Measurements from ENCODE around the gene SH3RF3. TPM values are rescaled to one million over a fixed set of nuclear protein-coding genes. Genes with fewer than 3 reads are reported as not detected.

SH3RF3 gene
- polyA plus RNA-seq, 1 of the 3 experiments (the other 2 are of a cell fraction) = 1.9 TPM

- Histone ChIP-seq H3K4me3 (ENCODE audit: low read depth in 2 of 2, low read length in 1 of 2) (no peak overlapping the region), H3K4me2 (no peak overlapping the region), H3K9ac (no peak overlapping the region), H3K27ac (ENCODE audit: low read depth in 2 of 2, low read length in 1 of 2) (no peak overlapping the region), H2AFZ (ENCODE audit: low read depth) (no peak overlapping the region), H4K20me1 (ENCODE audit: insufficient read depth) (no peaks in the 10 kb centered on the region), H3K36me3 (replicated peaks in 1 of 2; ENCODE audit: control insufficient read depth in 1 of 2, insufficient read depth in 2 of 2, low read length in 1 of 2) (no peaks in the 10 kb centered on the region), H3K79me2 (ENCODE audit: insufficient read depth) (no peaks in the 10 kb centered on the region), H3F3A (replicated peaks; ENCODE audit: insufficient read depth) (no peaks in the 10 kb centered on the region), H3K4me1 (ENCODE audit: control insufficient read depth in 1 of 2, insufficient read depth in 2 of 2, low read depth in 1 of 2, low read length in 1 of 2) (peaks cover 6 to 7% of the 10 kb centered on the region in 2 experiments; a peak in 2 of 4 replicates), H3K9me3 (no peaks in the 10 kb centered on the region), H3K27me3 (ENCODE audit: insufficient read depth) (no peaks in the 10 kb centered on the region), H3K9me2 (no peaks in the 10 kb centered on the region)
- no peak for TF ChIP-seq EP300 (IDR thresholded peaks at IDR 0.05; ENCODE audit: borderline replicate concordance in 1 of 2, low read depth in 1 of 2, low read length in 1 of 2)
- no peak for TF ChIP-seq TEAD4 (IDR thresholded peaks at IDR 0.05; ENCODE audit: borderline replicate concordance, insufficient read depth)
- CTCF ChIA-PET = no interaction called here
- POLR2A ChIA-PET = no interaction called here
- no peak for DNase-seq
- 88% methylated on average over 8 of the region's 8 CpGs for WGBS (ENCODE audit: low lambda C conversion rate)
Observed at GRCh38 chr2:109387778-109388469, 258.9 kb downstream of the SH3RF3 start.

GRCh38 chr2:109391243-109391642 is 262.2 kb downstream of the SH3RF3 start:
- no peak overlapping the region for H3K4me3 ChIP-seq (ENCODE audit: low read depth in 2 of 2, low read length in 1 of 2)
- no peaks in the 10 kb centered on the region for H3K9me2 ChIP-seq
- CTCF ChIA-PET = no interaction called here
- POLR2A ChIA-PET = no interaction called here
- H3F3A ChIP-seq (replicated peaks; ENCODE audit: insufficient read depth) = no peaks in the 10 kb centered on the region
- no peaks in the 10 kb centered on the region for H4K20me1 ChIP-seq (ENCODE audit: insufficient read depth)
- H3K36me3 ChIP-seq (replicated peaks in 1 of 2; ENCODE audit: control insufficient read depth in 1 of 2, insufficient read depth in 2 of 2, low read length in 1 of 2) = no peaks in the 10 kb centered on the region
- no peaks in the 10 kb centered on the region for H3K27me3 ChIP-seq (ENCODE audit: insufficient read depth)
- no peak for DNase-seq
- H2AFZ ChIP-seq (ENCODE audit: low read depth) = no peak overlapping the region
- TF ChIP-seq ZBTB33 (IDR thresholded peaks at IDR 0.05; ENCODE audit: borderline replicate concordance, low read depth) (no peak), RAD21 (IDR thresholded peaks at IDR 0.05; ENCODE audit: low read length) (no peak), EZH2phosphoT487 (IDR thresholded peaks at IDR 0.05; ENCODE audit: borderline replicate concordance, low read depth) (no peak), MEF2A (IDR thresholded peaks at IDR 0.05; ENCODE audit: borderline replicate concordance, low read depth) (no peak), EP300 (IDR thresholded peaks at IDR 0.05; ENCODE audit: borderline replicate concordance in 1 of 2, low read depth in 1 of 2, low read length in 1 of 2) (no peak), FOXJ3 (CRISPR knock-in tag; IDR thresholded peaks at IDR 0.05) (no peak), NRF1 (IDR thresholded peaks at IDR 0.05; ENCODE audit: low read depth, low read length) (no peak), IRF3 (IDR thresholded peaks at IDR 0.05; ENCODE audit: low read depth, low read length) (no peak), USF2 (IDR thresholded peaks at IDR 0.05; ENCODE audit: borderline replicate concordance, low read depth, low read length) (no peak), SMC3 (IDR thresholded peaks at IDR 0.05; ENCODE audit: low read depth, low read length) (no peak), JUND (IDR thresholded peaks at IDR 0.05) (no peak), FOSL2 (IDR thresholded peaks at IDR 0.05; ENCODE audit: borderline replicate concordance, low read depth) (no peak), ELF1 (IDR thresholded peaks at IDR 0.05) (no peak), RCOR1 (IDR thresholded peaks at IDR 0.05; ENCODE audit: low read length) (no peak), TCF12 (IDR thresholded peaks at IDR 0.05) (no peak), CHD2 (IDR thresholded peaks at IDR 0.05; ENCODE audit: low read length, partially characterized antibody) (no peak), CTCF (IDR thresholded peaks at IDR 0.05) (no peak)
- no peak overlapping the region for H3K27ac ChIP-seq (ENCODE audit: low read depth in 2 of 2, low read length in 1 of 2)
- H3K9ac ChIP-seq = no peak overlapping the region
- no peaks in the 10 kb centered on the region for H3K79me2 ChIP-seq (ENCODE audit: insufficient read depth)
- H3K9me3 ChIP-seq = no peaks in the 10 kb centered on the region
- H3K4me2 ChIP-seq = no peak overlapping the region
- 88% methylated on average over 9 of the region's 9 CpGs for WGBS (ENCODE audit: low lambda C conversion rate)
- no peaks in the 10 kb centered on the region for H3K4me1 ChIP-seq (ENCODE audit: control insufficient read depth in 1 of 2, insufficient read depth in 2 of 2, low read depth in 1 of 2, low read length in 1 of 2)

All from SK-N-SH (cell line).